ENCODE data around the gene MIOS. TPM values are rescaled to one million over a fixed set of nuclear protein-coding genes. Genes with fewer than 3 reads are reported as not detected.

MIOS gene
- total and polyA plus RNA-seq, 2 of the 8 experiments (the other 6 are each of a cell fraction or from before 2014, with no cell fraction given): 15.5 to 50.7 TPM

- Histone ChIP-seq H3K56ac (replicated peaks; ENCODE audit: insufficient read length, low read depth, low read length) (no peak overlapping the region), H3K23ac (ENCODE audit: insufficient read length) (no peak overlapping the region), H3K36me3 (ENCODE audit: control insufficient read depth in 2 of 4, insufficient read depth in 4 of 4, low read length in 3 of 4) (no peaks in the 10 kb centered on the region), H3K79me2 (ENCODE audit: control insufficient read depth in 1 of 2, insufficient read depth in 2 of 2, low read length in 2 of 2) (peaks cover 10 to 22% of the 10 kb centered on the region in 2 experiments), H2BK20ac (ENCODE audit: low read length) (no peak overlapping the region), H3K27ac (ENCODE audit: low read depth, low read length) (no peak overlapping the region), H3K9ac (replicated peaks in 1 of 4; ENCODE audit: extremely low read depth in 1 of 4, low read depth in 3 of 4, low read length in 3 of 4) (no peak overlapping the region), H3K79me1 (ENCODE audit: low read depth, low read length) (no peaks in the 10 kb centered on the region), H2AK5ac (ENCODE audit: low read depth, low read length) (no peak overlapping the region), H3K18ac (ENCODE audit: extremely low read depth, low read length) (no peak overlapping the region), H2BK120ac (replicated peaks; ENCODE audit: low read depth, low read length) (no peak overlapping the region), H2BK5ac (ENCODE audit: low read depth, low read length) (no peak overlapping the region), H3K4me2 (ENCODE audit: insufficient read depth in 1 of 2, low read depth in 2 of 2, low read length in 2 of 2) (no peak overlapping the region), H3K9me3 (ENCODE audit: insufficient read depth in 2 of 2, low read depth in 1 of 2, low read length in 1 of 2) (no peaks in the 10 kb centered on the region), H4K5ac (ENCODE audit: insufficient read length, low read depth, low read length) (no peak overlapping the region), H3K4me3 (ENCODE audit: extremely low read depth in 1 of 4, insufficient read depth in 2 of 4, low read depth in 3 of 4, low read length in 4 of 4) (no peak overlapping the region), H4K8ac (ENCODE audit: extremely low read depth, insufficient read depth, low read length) (no peak overlapping the region), H4K20me1 (replicated peaks in 1 of 2; ENCODE audit: control insufficient read depth in 1 of 2, insufficient read depth in 2 of 2, low read length in 2 of 2) (no peaks in the 10 kb centered on the region), H2BK12ac (ENCODE audit: low read depth, low read length) (no peak overlapping the region), H3K27me3 (replicated peaks in 1 of 4; ENCODE audit: control insufficient read depth in 3 of 4, extremely low read depth in 1 of 4, insufficient read depth in 3 of 4, low read length in 3 of 4) (no peaks in the 10 kb centered on the region), H3K4me1 (replicated peaks in 1 of 4; ENCODE audit: control insufficient read depth in 3 of 4, insufficient read depth in 4 of 4, low read length in 3 of 4) (peaks cover 5 to 11% (median 6%) of the 10 kb centered on the region in 4 experiments; a peak in 6 of 7 replicates), H2AFZ (ENCODE audit: low read length) (no peak overlapping the region), H3K4ac (replicated peaks; ENCODE audit: insufficient read length, low read depth, low read length) (no peak overlapping the region), H4K91ac (replicated peaks; ENCODE audit: insufficient read length, low read length) (no peak overlapping the region), H2BK15ac (ENCODE audit: low read length) (no peak overlapping the region), H3K23me2 (ENCODE audit: low read depth, low read length) (peaks cover 2% of the 10 kb centered on the region; the same call in 1 of the 2 replicates), H3K14ac (ENCODE audit: insufficient read length) (no peak overlapping the region)
- CTCF ChIA-PET (ENCODE audit: partially characterized antibody): interaction anchor here (1.2 kb wide), 1 partner anchor 10 kb away, joined by 4 read pairs; no protein-coding TSS in a partner anchor
- TF ChIP-seq SAP30 (IDR thresholded peaks at IDR 0.05; ENCODE audit: insufficient read depth, insufficient replicate concordance, low read length) (no peak), EZH2 (IDR thresholded peaks at IDR 0.05; ENCODE audit: low read depth, low read length, severe bottlenecking) (no peak), RFX5 (IDR thresholded peaks at IDR 0.05; ENCODE audit: borderline replicate concordance, low read depth, low read length) (no peak), CBX8 (IDR thresholded peaks at IDR 0.05; ENCODE audit: borderline replicate concordance, low read depth, low read length) (no peak), SP4 (IDR thresholded peaks at IDR 0.05; ENCODE audit: low read length) (no peak), JUND (IDR thresholded peaks at IDR 0.05; ENCODE audit: low read length) (no peak), MAX (IDR thresholded peaks at IDR 0.05) (no peak)
- 81 to 100% methylated on average over 2 to 3 of the region's 3 CpGs for WGBS, 2 experiments (ENCODE audit: extremely low coverage in 1 of 2, insufficient coverage in 1 of 2, insufficient read length in 1 of 2, insufficient replicate concordance in 2 of 2, low coverage in 1 of 2, low lambda C conversion rate in 2 of 2, missing lambda C conversion rate in 1 of 2)
- DNase-seq (ENCODE audit: low read depth in 1 of 2, low spot score in 2 of 2) (no peak), FAIRE-seq (no peak)
- POLR2A ChIA-PET (ENCODE audit: partially characterized antibody): interaction anchor here (0.8 kb wide), 1 partner anchor 13 kb away, joined by 3 read pairs; no protein-coding TSS in a partner anchor
Measured at GRCh38 chr7:7564323-7564780, 2.3 kb upstream of the MIOS start.

Measured in H1 (cell line).